ENCODE measurements around the gene ABCG4.
A peak's percentile ranks its signal among the peaks of the same experiment; 100 is the strongest.

GRCh38 chr11:119101759-119102423 lies 47.0 kb upstream of the ABCG4 start, which contains the start of gene DPAGT1:
- TF ChIP-seq CTCF (IDR thresholded peaks at IDR 0.05) (no peak), POLR2A (IDR thresholded peaks at IDR 0.05) (peak in 1 of 2 donors; percentile 72)

Measured in adrenal gland (tissue), 5 donors.